Activated naive CD4-positive, alpha-beta T cell treated with anti-CD3 and anti-CD28 coated beads, Interleukin-2, amount 10 ng/mL, durations not matched to agents 7 days and 5 days (primary cell): ENCODE measurements around the gene CD59.
A peak's percentile ranks its signal among the peaks of the same experiment; 100 is the strongest.
"Not testable (repeated sequence)": the region's sequence is repeated elsewhere in the genome, so short reads cannot be mapped to it uniquely, and the experiment has no call there.

Experiments used
- CTCF ChIA-PET: fragments of 350-600 bp; sonication (Branson Sonifier 250); formaldehyde crosslinking; loops from one replicate; lab custom pipeline; 2021; ENCODE audit warnings: antibody characterized with exemption; lab: Charles Lee
- DNase-seq: peaks from one replicate; pipeline ENCODE4 v3.0.0-alpha.2; 2020
- H3K27ac Mint-ChIP-seq: one replicate; pipeline ENCODE4 v1.8.0; 2021; ENCODE audit warnings: mild to moderate bottlenecking, moderate library complexity, mixed read lengths
- H3K27me3 Mint-ChIP-seq: one replicate; pipeline ENCODE4 v1.8.0; 2021; ENCODE audit warnings: mild to moderate bottlenecking, mixed read lengths
- H3K36me3 Mint-ChIP-seq: one replicate; pipeline ENCODE4 v1.8.0; 2021; ENCODE audit warnings: mixed read lengths
- H3K4me1 Mint-ChIP-seq: one replicate; pipeline ENCODE4 v1.8.0; 2021; ENCODE audit warnings: mixed read lengths
- H3K4me3 Mint-ChIP-seq: one replicate; pipeline ENCODE4 v1.8.0; 2021; ENCODE audit warnings: mild to moderate bottlenecking, moderate library complexity, mixed read lengths
- H3K9me3 Mint-ChIP-seq: one replicate; pipeline ENCODE4 v1.8.0; 2021; ENCODE audit warnings: mixed read lengths

Gene CD59

DNA sequence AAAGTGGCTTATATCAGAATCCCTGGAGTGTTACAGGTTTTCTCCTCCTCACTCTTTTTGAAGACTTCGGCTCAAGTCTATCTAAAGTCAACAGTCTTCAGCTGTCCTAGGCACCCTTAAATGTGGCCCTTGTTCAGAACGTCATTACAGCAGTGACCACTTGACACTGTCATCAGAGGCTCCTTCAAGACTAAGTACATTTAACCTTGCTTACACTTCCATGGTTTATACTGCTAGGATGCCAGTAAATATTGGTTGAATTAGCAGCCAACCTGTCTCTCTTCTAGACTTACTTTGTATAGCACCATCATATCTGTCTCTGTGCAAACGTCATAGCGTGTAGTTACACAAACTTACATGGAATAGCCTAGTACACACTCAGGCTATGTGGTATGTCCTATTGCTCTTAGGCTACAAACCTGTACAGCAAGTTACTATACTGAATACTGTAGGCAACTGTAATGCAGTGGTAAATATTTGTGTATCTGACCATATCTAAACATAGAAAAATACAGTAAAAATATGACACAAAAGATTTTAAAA, 22.3 kb downstream of the CD59 start:
- Mint-ChIP-seq H3K36me3 (peaks cover 5% of the 10 kb centered on the region), H3K27ac (no peak overlapping the region), H3K27me3 (no peaks in the 10 kb centered on the region), H3K4me3 (no peak overlapping the region), H3K9me3 (no peaks in the 10 kb centered on the region), H3K4me1 (no peaks in the 10 kb centered on the region)
- CTCF ChIA-PET, result interaction anchor here (4.1 kb wide), 1 partner anchor 29 kb away, joined by 31 read pairs; no protein-coding TSS in a partner anchor
- DNase-seq, result no peak

DNA sequence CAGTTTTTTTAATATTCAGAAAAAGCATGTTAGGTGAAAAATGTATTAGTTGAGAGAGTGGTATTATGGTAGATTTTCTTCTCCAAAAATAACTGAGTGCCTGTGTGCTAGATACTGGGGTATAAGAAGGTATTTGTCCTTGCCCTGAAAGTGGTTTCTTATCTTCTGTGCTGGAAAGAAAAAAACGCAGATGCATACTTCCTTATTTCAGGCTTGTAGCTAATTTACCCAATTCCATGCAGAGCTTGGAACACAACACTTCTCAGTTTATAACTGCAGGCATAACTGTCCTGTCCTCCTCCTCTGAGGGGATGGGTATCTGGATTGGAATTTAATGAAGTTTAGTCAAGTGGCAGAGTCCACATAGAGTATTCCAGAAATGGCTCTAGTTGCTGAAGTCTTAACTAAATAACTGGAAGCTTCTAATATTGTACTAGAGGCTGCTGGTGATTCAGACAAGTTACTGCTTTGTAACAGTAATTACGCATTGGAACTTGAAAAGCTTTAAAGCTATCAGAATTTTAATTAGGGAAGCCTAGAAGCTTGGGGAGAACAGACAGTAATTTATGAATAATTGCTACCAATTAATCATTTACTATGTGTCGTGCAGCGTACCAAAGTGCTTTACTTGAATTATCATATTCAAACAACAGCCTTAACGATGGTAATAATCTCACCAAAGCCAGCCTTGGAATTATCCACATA, 22.9 kb downstream of the CD59 start:
- no peaks in the 10 kb centered on the region for H3K9me3 Mint-ChIP-seq
- H3K27ac Mint-ChIP-seq, result no peak overlapping the region
- DNase-seq, result no peak
- CTCF ChIA-PET, result interaction anchor here (4.1 kb wide), 1 partner anchor 29 kb away, joined by 31 read pairs; no protein-coding TSS in a partner anchor
- H3K36me3 Mint-ChIP-seq, result peaks cover 9% of the 10 kb centered on the region
- H3K27me3 Mint-ChIP-seq, result no peaks in the 10 kb centered on the region
- H3K4me3 Mint-ChIP-seq, result no peak overlapping the region
- H3K4me1 Mint-ChIP-seq, result no peaks in the 10 kb centered on the region

DNA sequence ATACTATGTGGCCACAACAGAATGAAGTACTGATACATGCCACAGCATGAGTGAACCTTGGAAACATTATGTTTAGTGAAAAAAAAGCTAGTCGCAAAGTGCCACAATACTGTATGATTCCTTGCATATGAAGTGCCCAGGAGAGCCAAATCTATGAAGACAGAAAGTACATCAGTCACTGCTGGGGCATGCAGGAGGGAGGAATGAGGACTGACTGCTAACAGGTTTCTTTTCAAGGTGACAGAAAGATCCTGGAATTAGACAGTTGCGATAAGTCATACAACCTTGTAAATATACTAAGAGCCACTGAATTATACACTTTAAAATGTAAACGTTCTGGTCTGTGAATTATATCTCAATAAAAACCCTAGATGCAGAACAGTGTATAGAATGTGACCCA, 23.8 kb downstream of the CD59 start:
- CTCF ChIA-PET, result no interaction called here
- H3K4me3 Mint-ChIP-seq, result no peak overlapping the region
- H3K36me3 Mint-ChIP-seq, result peaks cover 9% of the 10 kb centered on the region
- no peaks in the 10 kb centered on the region for H3K9me3 Mint-ChIP-seq
- no peaks in the 10 kb centered on the region for H3K27me3 Mint-ChIP-seq
- H3K4me1 Mint-ChIP-seq, result no peaks in the 10 kb centered on the region
- H3K27ac Mint-ChIP-seq, result no peak overlapping the region
- no peak for DNase-seq

DNA sequence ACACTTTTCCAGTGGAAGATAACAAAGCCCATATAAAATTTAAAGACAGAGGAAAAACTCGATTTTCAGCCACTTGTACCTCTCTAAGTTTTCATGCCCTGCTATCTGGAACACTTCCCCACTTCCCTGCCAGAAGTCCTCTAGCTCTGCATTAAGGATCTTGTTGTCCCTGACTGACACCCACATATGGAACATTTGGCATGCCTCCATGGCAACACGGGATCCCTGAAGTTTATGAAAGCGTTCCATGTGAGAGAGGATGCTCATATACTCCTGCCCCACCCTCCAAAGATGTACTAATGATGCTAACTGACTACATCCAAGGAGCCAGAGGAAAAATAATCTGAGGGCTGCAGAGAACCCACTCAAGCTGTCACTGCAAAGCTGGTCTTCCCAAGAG, 26.8 kb downstream of the CD59 start:
- no peak overlapping the region for H3K27ac Mint-ChIP-seq
- DNase-seq, result no peak
- H3K9me3 Mint-ChIP-seq, result no peaks in the 10 kb centered on the region
- peaks cover 11% of the 10 kb centered on the region for H3K36me3 Mint-ChIP-seq
- CTCF ChIA-PET, result no interaction called here
- no peak overlapping the region for H3K4me3 Mint-ChIP-seq
- H3K4me1 Mint-ChIP-seq, result peaks cover 14% of the 10 kb centered on the region
- H3K27me3 Mint-ChIP-seq, result no peaks in the 10 kb centered on the region

DNA sequence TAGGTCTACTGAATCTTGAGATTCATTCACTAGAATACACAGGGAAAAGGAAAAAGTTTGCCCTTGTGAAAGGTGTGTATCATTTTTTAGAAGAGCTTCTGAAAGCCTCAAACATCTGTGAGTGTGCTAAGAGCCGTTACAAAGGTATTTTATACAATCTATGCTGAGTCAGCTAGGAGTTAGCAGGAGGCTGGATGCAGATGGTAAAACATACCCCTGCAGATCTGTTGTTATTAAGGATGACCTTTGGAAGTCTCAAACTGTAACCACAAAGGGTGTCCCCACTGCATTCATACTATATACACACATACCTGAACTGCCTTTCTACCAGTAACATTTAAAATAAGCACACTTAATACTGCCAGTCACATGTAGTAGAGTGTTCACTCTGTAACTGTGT, 27.2 kb downstream of the CD59 start:
- peaks cover 11% of the 10 kb centered on the region for H3K36me3 Mint-ChIP-seq
- no peak overlapping the region for H3K27ac Mint-ChIP-seq
- H3K9me3 Mint-ChIP-seq, result no peaks in the 10 kb centered on the region
- H3K4me3 Mint-ChIP-seq, result no peak overlapping the region
- CTCF ChIA-PET, result interaction anchor here (0.6 kb wide), 1 partner anchor 109 kb away, joined by 3 read pairs; no protein-coding TSS in a partner anchor
- H3K4me1 Mint-ChIP-seq, result peaks cover 14% of the 10 kb centered on the region
- DNase-seq, result no peak
- H3K27me3 Mint-ChIP-seq, result no peaks in the 10 kb centered on the region

DNA sequence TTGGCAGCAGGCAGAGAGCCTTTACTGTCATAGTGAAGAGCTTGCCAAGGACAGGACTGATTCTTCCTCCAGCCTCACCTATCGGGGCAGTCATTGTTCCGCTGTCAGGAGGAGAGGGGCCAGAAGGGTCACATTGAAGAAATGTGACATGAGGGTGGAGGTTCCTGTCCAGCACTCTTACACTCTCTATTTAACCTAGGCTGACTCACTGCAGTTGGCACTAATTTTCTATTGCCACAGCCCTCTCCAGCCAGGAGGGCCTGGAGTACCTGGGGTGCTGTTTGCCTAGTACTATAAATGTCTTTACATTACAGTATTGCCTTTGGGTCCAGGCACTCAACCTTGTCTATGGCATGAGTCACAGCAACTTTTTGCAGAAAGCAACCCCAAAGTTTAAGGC, 28.4 kb downstream of the CD59 start:
- Mint-ChIP-seq H3K4me1 (peaks cover 14% of the 10 kb centered on the region), H3K36me3 (peaks cover 11% of the 10 kb centered on the region)
- H3K27ac Mint-ChIP-seq, H3K9me3 Mint-ChIP-seq, DNase-seq, H3K27me3 Mint-ChIP-seq, H3K4me3 Mint-ChIP-seq: not testable (repeated sequence)
- CTCF ChIA-PET, result interaction anchor here (1.4 to 1.6 kb wide), 2 partner anchors 8 to 19 kb away, joined by 4 to 8 read pairs; no protein-coding TSS in a partner anchor

DNA sequence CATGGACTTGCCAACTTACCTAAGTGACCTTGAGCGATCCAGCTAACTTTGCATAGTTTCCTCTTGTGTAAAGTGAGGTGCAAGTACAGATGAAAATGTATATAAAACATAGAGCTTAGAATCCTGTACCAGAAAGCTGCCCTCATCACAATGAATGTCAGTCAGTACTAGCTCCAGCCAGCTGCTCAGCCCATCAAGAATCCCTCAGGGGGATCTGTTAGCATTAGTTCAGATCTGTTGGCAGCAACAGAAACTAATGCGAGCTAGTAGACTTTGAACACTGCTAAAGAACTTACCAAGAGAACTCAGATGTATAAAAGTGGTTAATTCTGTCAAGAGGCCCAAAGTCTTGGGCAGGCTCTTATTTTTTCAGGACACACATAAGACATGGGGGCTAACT, 29.3 kb downstream of the CD59 start:
- Mint-ChIP-seq H3K4me3 (no peak overlapping the region), H3K4me1 (peaks cover 14% of the 10 kb centered on the region)
- CTCF ChIA-PET, result interaction anchor here (1.4 to 1.7 kb wide), 3 partner anchors 9 to 20 kb away, joined by 4 to 8 read pairs (median 4); no protein-coding TSS in a partner anchor

DNA sequence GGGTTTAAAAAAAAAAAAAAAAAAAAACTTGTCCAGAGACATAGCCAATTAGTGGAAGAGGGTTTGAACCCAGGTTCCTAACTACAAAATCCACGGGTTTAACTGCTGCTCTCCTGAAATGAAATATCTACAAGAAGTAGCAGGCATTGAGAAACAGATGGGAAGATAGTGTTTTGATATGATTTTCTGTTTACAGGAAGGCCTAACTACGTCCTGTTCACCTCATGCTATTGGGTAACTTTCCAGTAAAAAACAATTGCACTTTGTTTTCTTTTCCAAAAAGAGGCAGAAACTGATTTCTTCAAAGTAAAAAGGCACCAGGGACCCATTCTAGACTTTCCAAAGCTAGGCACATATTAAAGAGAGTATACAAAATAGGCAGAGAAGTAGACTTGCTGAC, 29.7 kb downstream of the CD59 start:
- no peaks in the 10 kb centered on the region for H3K27me3 Mint-ChIP-seq
- peaks cover 11% of the 10 kb centered on the region for H3K36me3 Mint-ChIP-seq
- H3K9me3 Mint-ChIP-seq, result no peaks in the 10 kb centered on the region
- H3K4me1 Mint-ChIP-seq, result peaks cover 16% of the 10 kb centered on the region
- H3K27ac Mint-ChIP-seq, result peak overlapping the region; percentile 70
- no peak overlapping the region for H3K4me3 Mint-ChIP-seq
- no peak for DNase-seq
- CTCF ChIA-PET, result interaction anchor here (1.4 to 1.7 kb wide), 3 partner anchors 9 to 21 kb away, joined by 4 to 8 read pairs (median 4); no protein-coding TSS in a partner anchor

More for the DNA sequence above, 29.3 kb downstream of the CD59 start:
- Mint-ChIP-seq H3K9me3 (no peaks in the 10 kb centered on the region), H3K36me3 (peaks cover 11% of the 10 kb centered on the region), H3K27me3 (no peaks in the 10 kb centered on the region), H3K27ac (no peak overlapping the region)
- no peak for DNase-seq

DNA sequence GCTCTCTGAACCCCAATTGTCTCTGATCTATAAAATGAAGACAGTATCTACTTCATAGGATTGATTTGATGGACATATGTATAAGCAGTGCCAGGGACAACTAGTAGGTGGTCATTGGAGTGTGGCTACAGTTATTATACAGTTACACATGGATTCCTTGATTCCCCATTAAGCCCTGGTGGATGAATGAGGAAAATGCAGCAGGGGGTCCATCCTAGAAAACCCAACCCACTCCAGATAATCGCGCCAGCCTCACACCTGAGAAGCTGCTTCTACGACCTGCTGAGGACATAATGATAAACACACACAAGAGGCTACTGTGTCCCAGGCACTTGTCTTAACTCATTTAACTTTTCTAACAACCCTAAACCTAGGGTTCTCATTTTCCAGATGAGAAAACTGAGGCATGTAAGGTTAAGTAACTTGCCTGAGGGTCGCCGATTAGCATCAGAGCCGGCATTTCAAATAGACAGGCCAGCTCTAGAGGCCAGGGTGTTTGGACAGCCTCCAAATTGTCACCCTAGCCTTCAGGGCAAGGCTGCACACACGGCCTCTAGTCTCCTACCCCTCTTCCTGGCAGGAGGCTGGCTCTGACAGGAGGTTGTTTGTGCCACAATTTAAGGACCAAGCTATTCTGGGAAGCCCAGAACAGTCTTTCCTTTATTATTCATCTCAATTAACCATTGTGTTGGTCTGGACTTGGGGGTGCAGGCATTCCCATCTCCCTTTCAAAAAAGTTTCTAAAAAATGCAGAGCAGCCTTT, 31.8 kb downstream of the CD59 start:
- Mint-ChIP-seq H3K27me3 (peaks cover 11% of the 10 kb centered on the region), H3K36me3 (peaks cover 11% of the 10 kb centered on the region), H3K9me3 (no peaks in the 10 kb centered on the region), H3K4me1 (peaks cover 29% of the 10 kb centered on the region), H3K27ac (no peak overlapping the region), H3K4me3 (no peak overlapping the region)
- no peak for DNase-seq
- CTCF ChIA-PET, result no interaction called here

DNA sequence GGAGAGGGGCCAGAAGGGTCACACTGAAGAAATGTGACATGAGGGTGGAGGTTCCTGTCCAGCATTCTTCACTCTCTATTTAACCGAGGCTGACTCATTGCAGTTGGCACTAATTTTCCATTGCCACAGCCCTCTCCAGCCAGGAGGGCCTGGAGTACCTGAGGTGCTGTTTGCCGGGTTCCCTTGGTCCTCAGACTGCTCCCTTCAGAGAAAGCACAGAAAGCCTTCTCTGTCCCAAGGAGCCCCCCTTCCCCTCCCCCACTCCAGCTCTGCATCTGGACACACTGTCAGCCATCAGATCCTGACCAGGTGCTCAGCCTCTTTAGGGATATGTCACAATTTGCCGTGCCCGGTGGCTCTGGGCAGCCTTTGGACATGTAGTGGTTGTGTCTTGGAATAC, 32.4 kb downstream of the CD59 start:
- Mint-ChIP-seq H3K4me3 (no peak overlapping the region), H3K27ac (no peak overlapping the region), H3K27me3 (peaks cover 14% of the 10 kb centered on the region), H3K9me3 (no peaks in the 10 kb centered on the region), H3K36me3 (peaks cover 7% of the 10 kb centered on the region), H3K4me1 (peaks cover 31% of the 10 kb centered on the region)
- CTCF ChIA-PET, result no interaction called here
- DNase-seq, result no peak

DNA sequence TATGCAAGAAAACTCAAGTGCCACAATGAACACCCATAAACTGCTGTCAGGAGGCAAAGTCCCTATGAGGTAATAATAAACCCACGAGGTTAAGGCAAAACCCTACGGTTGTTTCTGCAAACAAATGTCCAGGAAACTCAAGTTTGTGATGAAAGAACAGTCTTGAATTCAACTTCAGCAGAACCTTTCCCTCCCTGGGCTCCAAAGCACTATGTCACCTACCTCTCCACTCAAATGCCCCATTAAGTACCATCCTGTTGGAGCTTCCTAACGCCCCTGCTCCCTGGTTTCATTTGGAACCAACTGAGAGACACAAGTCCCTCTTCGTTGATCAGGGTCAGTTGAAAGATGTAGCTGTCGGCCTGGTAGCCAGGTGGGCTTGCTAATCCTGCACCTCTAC, 33.0 kb downstream of the CD59 start:
- H3K36me3 Mint-ChIP-seq, result peaks cover 4% of the 10 kb centered on the region
- H3K4me1 Mint-ChIP-seq, result peaks cover 31% of the 10 kb centered on the region
- no peak for DNase-seq
- no peak overlapping the region for H3K27ac Mint-ChIP-seq
- CTCF ChIA-PET, result no interaction called here
- no peak overlapping the region for H3K4me3 Mint-ChIP-seq
- no peaks in the 10 kb centered on the region for H3K9me3 Mint-ChIP-seq
- peaks cover 19% of the 10 kb centered on the region for H3K27me3 Mint-ChIP-seq

DNA sequence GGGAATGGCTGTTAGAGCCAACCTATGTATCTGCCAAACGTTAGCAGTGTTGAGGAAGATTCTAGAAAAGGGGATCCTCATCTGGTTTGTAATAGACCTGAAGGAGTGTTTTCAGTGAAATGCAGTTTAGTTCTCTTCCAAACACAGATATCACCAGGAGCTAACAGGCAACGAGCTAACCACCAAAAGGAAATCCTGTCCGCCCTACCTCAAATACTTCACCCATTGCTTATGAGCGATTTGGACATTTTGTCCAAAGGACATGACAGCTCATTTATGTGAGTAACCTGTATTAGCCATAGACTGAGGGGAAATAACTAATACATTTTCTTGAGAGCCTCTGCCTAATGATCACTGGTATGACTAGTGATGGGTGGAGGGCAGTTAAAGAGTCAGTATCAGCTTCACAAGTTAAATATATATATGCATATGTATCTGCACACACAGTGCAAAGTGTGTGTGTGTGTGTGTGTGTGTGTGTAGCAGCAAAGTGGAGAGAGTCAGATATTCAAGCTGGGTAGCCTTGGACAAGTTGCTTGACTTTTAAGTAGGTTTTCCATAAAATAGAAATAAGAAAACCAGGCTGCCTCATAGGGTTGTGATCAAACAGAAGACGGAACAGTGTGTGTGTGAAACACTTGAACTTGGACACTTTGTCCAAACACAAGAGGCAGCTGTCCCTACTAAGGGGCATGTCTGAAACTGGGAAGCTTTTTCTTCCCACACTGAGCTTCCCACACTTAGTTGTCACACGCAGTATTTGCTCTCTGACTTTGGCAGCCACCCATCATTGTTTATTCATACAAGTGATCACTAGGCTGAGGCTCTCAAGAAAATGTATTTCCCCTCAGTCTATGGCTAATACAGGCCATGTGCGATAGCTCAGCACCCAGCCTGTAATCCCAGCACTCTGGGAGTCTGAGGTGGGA, 34.7 kb downstream of the CD59 start:
- Mint-ChIP-seq H3K9me3 (no peaks in the 10 kb centered on the region), H3K4me1 (peaks cover 30% of the 10 kb centered on the region), H3K27ac (peak overlapping the region; percentile 86), H3K27me3 (peaks cover 36% of the 10 kb centered on the region), H3K36me3 (peaks cover 2% of the 10 kb centered on the region), H3K4me3 (peak overlapping the region; percentile 78)
- no peak for DNase-seq
- CTCF ChIA-PET, result interaction anchor here (1.5 to 1.8 kb wide), 2 partner anchors 14 to 41 kb away, joined by 4 to 8 read pairs; no protein-coding TSS in a partner anchor

DNA sequence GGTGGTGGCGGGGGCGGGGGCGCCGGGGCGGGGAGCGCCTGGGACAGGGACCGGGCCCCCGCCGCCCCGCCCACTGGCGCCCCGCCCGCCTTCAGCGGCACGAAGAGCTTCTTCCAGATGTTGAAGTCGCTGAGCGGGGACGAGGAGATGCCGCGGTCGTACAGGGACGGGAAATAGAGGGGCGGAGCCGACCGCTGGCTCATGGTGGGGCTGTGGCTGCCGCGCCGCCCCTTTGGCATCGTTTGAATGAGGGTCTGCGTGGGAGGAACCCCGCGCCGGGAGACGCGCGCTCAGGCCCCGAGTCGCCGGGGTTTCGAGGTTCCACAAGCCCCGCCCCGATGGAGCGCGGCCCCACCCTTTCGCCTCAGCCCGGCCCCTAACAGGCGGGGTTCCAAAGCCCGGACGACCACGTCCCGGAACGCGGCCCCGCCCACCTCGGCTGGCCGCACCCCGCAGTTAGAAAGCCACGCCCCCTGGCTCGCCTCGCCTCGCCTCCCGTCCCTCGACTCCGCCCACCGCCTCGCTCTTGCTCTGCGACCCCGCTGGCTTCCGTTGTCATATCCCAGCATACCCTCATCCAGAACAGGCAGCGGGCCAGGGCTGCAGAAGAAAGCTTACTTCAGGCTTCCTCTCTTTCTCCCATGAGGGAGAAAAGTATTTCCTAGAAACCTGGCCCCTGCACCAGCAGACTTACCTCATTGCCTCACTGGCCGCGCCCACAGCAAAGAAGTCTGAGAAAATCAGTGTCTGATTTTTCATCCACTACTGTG, 35.5 kb downstream of the CD59 start, which contains the start of gene C11orf91:
Gene C11orf91 (minus strand): TSS at position 325 of the 770 bp plus-strand sequence. CDS start 86 bp downstream, at position 239.
- peak; percentile 96 for DNase-seq
- Mint-ChIP-seq H3K27ac (peak within 1 kb of the TSS; percentile 86), H3K36me3 (no peaks in the 10 kb centered on the region), H3K4me3 (peak within 1 kb of the TSS; percentile 78), H3K27me3 (peaks cover 45% of the 10 kb centered on the region), H3K9me3 (no peaks in the 10 kb centered on the region), H3K4me1 (peaks cover 24% of the 10 kb centered on the region)
- CTCF ChIA-PET, result interaction anchor here (1.1 to 1.8 kb wide), 2 partner anchors 9 to 15 kb away, joined by 3 to 8 read pairs; no protein-coding TSS in a partner anchor
